ENCODE measurements around the gene TECPR2.

The TECPR2 gene

GRCh38 chr14:102387086-102387485 is 24.3 kb downstream of the TECPR2 start:
- no peak for DNase-seq

- DNase-seq: no peak
These were observed 26.5 kb downstream of the TECPR2 start for GRCh38 chr14:102389246-102389645.

- DNase-seq: no peak
These were observed 27.5 kb downstream of the TECPR2 start for GRCh38 chr14:102390064-102390855.

GRCh38 chr14:102392506-102392905 is 29.8 kb downstream of the TECPR2 start:
- DNase-seq: no peak

- no peak for DNase-seq
These were observed 32.1 kb downstream of the TECPR2 start for GRCh38 chr14:102394717-102395375.

GRCh38 chr14:102396521-102396920 is 33.8 kb downstream of the TECPR2 start:
- DNase-seq: no peak

- DNase-seq: no peak
These were observed 40.3 kb downstream of the TECPR2 start for GRCh38 chr14:102403028-102403427.

- no peak for DNase-seq
These were observed 44.5 kb downstream of the TECPR2 start for GRCh38 chr14:102407258-102407657.

GRCh38 chr14:102408724-102409123 is 46.0 kb downstream of the TECPR2 start:
- DNase-seq: no peak

- DNase-seq: no peak
These were observed 52.9 kb downstream of the TECPR2 start for GRCh38 chr14:102415671-102416070.

- no peak for DNase-seq
These were observed 54.3 kb downstream of the TECPR2 start for GRCh38 chr14:102417001-102417431.

GRCh38 chr14:102417646-102418045 is 54.9 kb downstream of the TECPR2 start:
- no peak for DNase-seq

GRCh38 chr14:102418169-102418852 is 55.6 kb downstream of the TECPR2 start:
- DNase-seq: no peak

GRCh38 chr14:102418853-102419240 is 56.1 kb downstream of the TECPR2 start:
- DNase-seq: no peak

- no peak for DNase-seq
These were observed 56.5 kb downstream of the TECPR2 start for GRCh38 chr14:102419276-102419675.

- no peak for DNase-seq
These were observed 57.0 kb downstream of the TECPR2 start for GRCh38 chr14:102419716-102420115.

- DNase-seq: no peak
These were observed 58.8 kb downstream of the TECPR2 start for GRCh38 chr14:102421411-102422057.

GRCh38 chr14:102424520-102424919 is 61.8 kb downstream of the TECPR2 start:
- DNase-seq: no peak

GRCh38 chr14:102424923-102425322 is 62.2 kb downstream of the TECPR2 start:
- DNase-seq: no peak

- no peak for DNase-seq
These were observed 64.1 kb downstream of the TECPR2 start for GRCh38 chr14:102426796-102427195.

GRCh38 chr14:102427642-102428041 is 64.9 kb downstream of the TECPR2 start:
- no peak for DNase-seq

GRCh38 chr14:102430212-102430908 is 67.6 kb downstream of the TECPR2 start:
- no peak for DNase-seq

GRCh38 chr14:102431751-102432150 is 69.0 kb downstream of the TECPR2 start:
- no peak for DNase-seq
